Suppressor macrophage treated with lipopolysaccharide for 1 hour (primary cell): ENCODE measurements around the gene PPP1R15B.

Source experiments
- DNase-seq, 3 donors: peaks; one replicate each; pipeline ENCODE4 v3.0.0-alpha.2; 2020 to 2022

The PPP1R15B gene

GRCh38 chr1:204400882-204401510 is 10.6 kb downstream of the PPP1R15B start:
- DNase-seq, result no peak

GRCh38 chr1:204398197-204399125 is 13.2 kb downstream of the PPP1R15B start:
- DNase-seq, result peak; percentile 69 to 78 (median 74)

- no peak for DNase-seq
Measured at GRCh38 chr1:204396015-204396583, 15.5 kb downstream of the PPP1R15B start.

GRCh38 chr1:204391629-204392028 is 20.0 kb downstream of the PPP1R15B start:
- DNase-seq, result no peak

GRCh38 chr1:204390751-204391466 is 20.7 kb downstream of the PPP1R15B start:
- no peak for DNase-seq

GRCh38 chr1:204385727-204386126 is 25.9 kb downstream of the PPP1R15B start:
- no peak for DNase-seq

GRCh38 chr1:204384636-204385352 is 26.8 kb downstream of the PPP1R15B start:
- no peak for DNase-seq

GRCh38 chr1:204383163-204383904 is 28.3 kb downstream of the PPP1R15B start:
- DNase-seq, result no peak

GRCh38 chr1:204382714-204383083 is 28.9 kb downstream of the PPP1R15B start:
- no peak for DNase-seq

- DNase-seq, result no peak
Measured at GRCh38 chr1:204380293-204380831, 31.3 kb downstream of the PPP1R15B start.

GRCh38 chr1:204377800-204378668 is 33.6 kb downstream of the PPP1R15B start:
- peak; percentile 68 to 73 (median 73) for DNase-seq

- DNase-seq, result no peak
Measured at GRCh38 chr1:204376919-204377799, 34.5 kb downstream of the PPP1R15B start.

GRCh38 chr1:204376465-204376864 is 35.2 kb downstream of the PPP1R15B start:
- DNase-seq, result peak in 1 of 3 donors; percentile 29

- no peak for DNase-seq
Measured at GRCh38 chr1:204373911-204374310, 37.7 kb downstream of the PPP1R15B start.

GRCh38 chr1:204370176-204370575 is 41.4 kb downstream of the PPP1R15B start:
- DNase-seq, result no peak

- peak in 1 of 3 donors; percentile 37 for DNase-seq
Measured at GRCh38 chr1:204368996-204369726, 42.5 kb downstream of the PPP1R15B start.

- DNase-seq, result no peak
Measured at GRCh38 chr1:204367956-204368355, 43.7 kb downstream of the PPP1R15B start.

- peak in 2 of 3 donors; percentile 25 to 39 for DNase-seq
Measured at GRCh38 chr1:204367193-204367858, 44.3 kb downstream of the PPP1R15B start.
